Measurements from ENCODE around the gene CMYA5.

Gene CMYA5

DNA sequence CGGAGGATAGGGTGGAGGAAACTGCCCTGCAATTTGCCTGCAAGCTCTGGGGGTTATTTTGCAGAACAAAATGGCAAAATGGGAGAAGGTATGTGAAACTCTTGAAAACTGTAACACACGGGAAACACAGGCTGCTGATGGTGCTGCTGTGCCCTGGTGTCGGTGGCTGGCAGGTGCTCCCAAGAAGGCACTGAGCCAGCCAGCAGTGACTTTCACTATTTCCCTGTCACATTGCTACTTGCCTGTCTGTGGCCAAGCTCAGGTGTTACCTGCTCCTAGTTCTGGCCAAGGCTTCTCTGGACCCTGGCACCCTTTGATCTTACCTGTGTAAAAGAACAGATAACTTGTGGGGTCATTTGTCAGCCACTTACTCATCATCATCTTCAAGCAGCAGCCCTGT is 102.2 kb downstream of the CMYA5 start:
- Histone ChIP-seq H3K27ac (ENCODE audit: low read depth, low read length) (no peak overlapping the region), H3K4me2 (ENCODE audit: low read length) (no peak overlapping the region), H3K9me2 (replicated peaks; ENCODE audit: control insufficient read depth, low read length) (no peaks in the 10 kb centered on the region), H3K36me3 (ENCODE audit: control insufficient read depth, low read length) (no peaks in the 10 kb centered on the region), H3K4me1 (ENCODE audit: control insufficient read depth, low read length) (no peaks in the 10 kb centered on the region), H3K4me3 (ENCODE audit: low read length) (no peak overlapping the region), H4K20me1 (ENCODE audit: control insufficient read depth, insufficient read depth, low read depth, low read length) (no peaks in the 10 kb centered on the region), H3K79me2 (ENCODE audit: control insufficient read depth, low read length) (no peaks in the 10 kb centered on the region), H3F3A (ENCODE audit: control insufficient read depth, insufficient read depth) (no peaks in the 10 kb centered on the region), H3K9me3 (ENCODE audit: control insufficient read depth, insufficient read depth, low read length) (no peaks in the 10 kb centered on the region), H3K27me3 (ENCODE audit: control insufficient read depth, low read length) (peaks cover 14% of the 10 kb centered on the region)
- no peak for TF ChIP-seq EZH2phosphoT487 (IDR thresholded peaks at IDR 0.05; ENCODE audit: borderline replicate concordance, low read length)
- TF ChIP-seq, protein P1, sequence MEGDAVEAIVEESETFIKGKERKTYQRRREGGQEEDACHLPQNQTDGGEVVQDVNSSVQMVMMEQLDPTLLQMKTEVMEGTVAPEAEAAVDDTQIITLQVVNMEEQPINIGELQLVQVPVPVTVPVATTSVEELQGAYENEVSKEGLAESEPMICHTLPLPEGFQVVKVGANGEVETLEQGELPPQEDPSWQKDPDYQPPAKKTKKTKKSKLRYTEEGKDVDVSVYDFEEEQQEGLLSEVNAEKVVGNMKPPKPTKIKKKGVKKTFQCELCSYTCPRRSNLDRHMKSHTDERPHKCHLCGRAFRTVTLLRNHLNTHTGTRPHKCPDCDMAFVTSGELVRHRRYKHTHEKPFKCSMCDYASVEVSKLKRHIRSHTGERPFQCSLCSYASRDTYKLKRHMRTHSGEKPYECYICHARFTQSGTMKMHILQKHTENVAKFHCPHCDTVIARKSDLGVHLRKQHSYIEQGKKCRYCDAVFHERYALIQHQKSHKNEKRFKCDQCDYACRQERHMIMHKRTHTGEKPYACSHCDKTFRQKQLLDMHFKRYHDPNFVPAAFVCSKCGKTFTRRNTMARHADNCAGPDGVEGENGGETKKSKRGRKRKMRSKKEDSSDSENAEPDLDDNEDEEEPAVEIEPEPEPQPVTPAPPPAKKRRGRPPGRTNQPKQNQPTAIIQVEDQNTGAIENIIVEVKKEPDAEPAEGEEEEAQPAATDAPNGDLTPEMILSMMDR (IDR thresholded peaks at IDR 0.05; ENCODE audit: low read depth, low read length, poor library complexity, severe bottlenecking), result no peak

DNA sequence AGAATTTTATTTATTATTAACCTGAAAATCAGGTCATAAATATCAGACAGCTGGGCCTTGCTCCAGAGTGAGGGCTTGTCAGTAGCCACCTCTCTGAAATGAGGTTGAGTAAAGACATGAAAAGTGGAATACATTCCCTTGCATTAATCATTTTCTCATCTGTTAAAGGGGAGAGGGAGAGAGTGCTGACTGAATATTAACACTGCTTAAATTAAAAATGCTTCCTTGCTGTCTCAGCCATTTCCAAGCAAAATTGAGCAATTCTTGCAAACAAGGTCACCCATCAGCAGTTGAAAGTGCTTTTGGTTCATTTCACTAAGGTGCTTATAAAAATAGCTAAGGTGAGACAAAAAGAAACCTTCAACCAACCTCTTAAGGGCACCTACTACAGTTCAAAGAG is 102.8 kb downstream of the CMYA5 start:
- Histone ChIP-seq H3K79me2 (ENCODE audit: control insufficient read depth, low read length) (no peaks in the 10 kb centered on the region), H3F3A (ENCODE audit: control insufficient read depth, insufficient read depth) (no peaks in the 10 kb centered on the region), H3K9me2 (replicated peaks; ENCODE audit: control insufficient read depth, low read length) (no peaks in the 10 kb centered on the region), H3K9me3 (ENCODE audit: control insufficient read depth, insufficient read depth, low read length) (no peaks in the 10 kb centered on the region), H3K4me3 (ENCODE audit: low read length) (no peak overlapping the region), H3K4me2 (ENCODE audit: low read length) (no peak overlapping the region), H3K27ac (ENCODE audit: low read depth, low read length) (no peak overlapping the region), H3K36me3 (ENCODE audit: control insufficient read depth, low read length) (no peaks in the 10 kb centered on the region), H3K4me1 (ENCODE audit: control insufficient read depth, low read length) (no peaks in the 10 kb centered on the region), H4K20me1 (ENCODE audit: control insufficient read depth, insufficient read depth, low read depth, low read length) (no peaks in the 10 kb centered on the region), H3K27me3 (ENCODE audit: control insufficient read depth, low read length) (peaks cover 14% of the 10 kb centered on the region)
- TF ChIP-seq, protein P1 (IDR thresholded peaks at IDR 0.05; ENCODE audit: low read depth, low read length, poor library complexity, severe bottlenecking), result no peak
- TF ChIP-seq EZH2phosphoT487 (IDR thresholded peaks at IDR 0.05; ENCODE audit: borderline replicate concordance, low read length), result no peak

DNA sequence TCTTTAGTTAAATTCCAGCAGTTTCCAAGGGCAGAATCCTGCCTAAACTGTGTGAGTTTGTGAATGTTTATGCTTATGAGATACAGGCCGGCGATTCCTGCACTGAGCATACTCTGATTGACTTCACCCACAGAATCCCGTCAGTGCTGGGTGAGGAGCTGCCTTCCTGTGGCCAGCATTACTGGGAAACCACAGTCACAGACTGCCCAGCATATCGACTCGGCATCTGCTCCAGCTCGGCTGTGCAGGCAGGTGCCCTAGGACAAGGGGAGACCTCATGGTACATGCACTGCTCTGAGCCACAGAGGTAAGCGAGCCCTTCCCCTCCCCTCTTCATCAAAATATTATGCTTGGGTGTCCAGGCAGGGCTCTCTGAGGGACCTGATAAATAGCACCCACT is 103.7 kb downstream of the CMYA5 start:
- H3K4me1 ChIP-seq (ENCODE audit: control insufficient read depth, low read length), result no peaks in the 10 kb centered on the region
- no peaks in the 10 kb centered on the region for H3F3A ChIP-seq (ENCODE audit: control insufficient read depth, insufficient read depth)
- H3K4me2 ChIP-seq (ENCODE audit: low read length), result no peak overlapping the region
- H3K79me2 ChIP-seq (ENCODE audit: control insufficient read depth, low read length), result no peaks in the 10 kb centered on the region
- peaks cover 14% of the 10 kb centered on the region for H3K27me3 ChIP-seq (ENCODE audit: control insufficient read depth, low read length)
- no peak overlapping the region for H3K4me3 ChIP-seq (ENCODE audit: low read length)
- no peaks in the 10 kb centered on the region for H3K36me3 ChIP-seq (ENCODE audit: control insufficient read depth, low read length)
- no peak for TF ChIP-seq EZH2phosphoT487 (IDR thresholded peaks at IDR 0.05; ENCODE audit: borderline replicate concordance, low read length)
- TF ChIP-seq, protein P1 (IDR thresholded peaks at IDR 0.05; ENCODE audit: low read depth, low read length, poor library complexity, severe bottlenecking), result no peak
- H3K27ac ChIP-seq (ENCODE audit: low read depth, low read length), result no peak overlapping the region
- no peaks in the 10 kb centered on the region for H3K9me3 ChIP-seq (ENCODE audit: control insufficient read depth, insufficient read depth, low read length)
- no peaks in the 10 kb centered on the region for H3K9me2 ChIP-seq (replicated peaks; ENCODE audit: control insufficient read depth, low read length)
- H4K20me1 ChIP-seq (ENCODE audit: control insufficient read depth, insufficient read depth, low read depth, low read length), result no peaks in the 10 kb centered on the region

DNA sequence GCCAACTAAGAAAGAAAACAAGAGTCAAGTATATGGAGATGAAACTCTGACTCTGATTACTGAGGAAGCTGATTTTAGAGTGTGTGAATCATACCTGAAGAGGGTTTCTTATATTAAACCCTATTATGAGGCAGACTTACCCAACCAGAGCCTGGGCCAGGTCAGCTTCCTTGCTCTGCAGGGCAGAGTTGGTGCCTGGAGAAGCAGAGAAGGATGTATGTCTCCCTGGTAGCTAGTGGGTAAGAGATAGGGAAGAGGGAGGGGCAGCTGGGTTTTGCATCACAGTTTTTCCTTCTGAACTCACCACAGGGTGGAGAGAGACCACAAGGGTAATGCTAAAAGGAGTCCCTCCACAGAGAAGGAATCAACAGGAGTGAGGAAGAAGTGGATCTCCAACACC is 104.1 kb downstream of the CMYA5 start:
- H3K36me3 ChIP-seq (ENCODE audit: control insufficient read depth, low read length), result no peaks in the 10 kb centered on the region
- no peaks in the 10 kb centered on the region for H4K20me1 ChIP-seq (ENCODE audit: control insufficient read depth, insufficient read depth, low read depth, low read length)
- H3K9me2 ChIP-seq (replicated peaks; ENCODE audit: control insufficient read depth, low read length), result no peaks in the 10 kb centered on the region
- no peak overlapping the region for H3K27ac ChIP-seq (ENCODE audit: low read depth, low read length)
- H3K4me2 ChIP-seq (ENCODE audit: low read length), result no peak overlapping the region
- H3K4me1 ChIP-seq (ENCODE audit: control insufficient read depth, low read length), result no peaks in the 10 kb centered on the region
- no peaks in the 10 kb centered on the region for H3K9me3 ChIP-seq (ENCODE audit: control insufficient read depth, insufficient read depth, low read length)
- H3K27me3 ChIP-seq (ENCODE audit: control insufficient read depth, low read length), result peaks cover 14% of the 10 kb centered on the region
- no peaks in the 10 kb centered on the region for H3K79me2 ChIP-seq (ENCODE audit: control insufficient read depth, low read length)
- H3F3A ChIP-seq (ENCODE audit: control insufficient read depth, insufficient read depth), result no peaks in the 10 kb centered on the region
- H3K4me3 ChIP-seq (ENCODE audit: low read length), result no peak overlapping the region
- no peak for TF ChIP-seq EZH2phosphoT487 (IDR thresholded peaks at IDR 0.05; ENCODE audit: borderline replicate concordance, low read length)
- TF ChIP-seq, protein P1 (IDR thresholded peaks at IDR 0.05; ENCODE audit: low read depth, low read length, poor library complexity, severe bottlenecking), result no peak

Data from DOHH2 (cell line).